ENCODE measurements around the gene C19orf38.

C19orf38 gene, protein sequence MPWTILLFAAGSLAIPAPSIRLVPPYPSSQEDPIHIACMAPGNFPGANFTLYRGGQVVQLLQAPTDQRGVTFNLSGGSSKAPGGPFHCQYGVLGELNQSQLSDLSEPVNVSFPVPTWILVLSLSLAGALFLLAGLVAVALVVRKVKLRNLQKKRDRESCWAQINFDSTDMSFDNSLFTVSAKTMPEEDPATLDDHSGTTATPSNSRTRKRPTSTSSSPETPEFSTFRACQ

DNA sequence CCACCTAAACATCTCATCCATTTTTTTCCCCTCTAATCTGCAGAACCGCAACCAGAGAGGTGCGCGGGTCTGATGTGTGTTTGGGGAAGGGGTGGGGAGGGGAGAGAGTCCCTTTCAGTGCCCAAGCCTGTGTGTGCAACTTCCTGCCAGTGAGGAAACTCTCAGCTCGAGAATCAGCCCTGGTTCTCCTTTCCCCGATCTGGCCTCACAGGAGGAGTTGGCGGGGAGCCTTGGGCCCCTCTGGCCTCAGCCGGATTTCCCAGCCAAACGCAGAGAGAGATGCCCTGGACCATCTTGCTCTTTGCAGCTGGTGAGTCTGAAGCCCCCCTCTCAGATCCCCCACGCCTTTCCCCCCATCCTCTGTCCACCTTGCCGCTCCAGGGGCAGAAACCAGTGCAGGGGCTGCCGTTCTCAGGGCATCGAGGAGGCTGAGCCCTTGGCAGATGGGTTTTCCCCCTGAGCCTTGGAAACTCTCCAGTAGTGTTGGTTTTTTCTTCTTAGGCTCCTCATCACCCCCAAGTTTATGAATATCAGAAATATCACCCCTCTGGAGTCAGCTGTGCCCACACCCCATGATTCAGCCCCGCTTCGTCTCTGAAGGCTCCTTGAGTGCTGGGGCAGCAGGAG, at the start of gene C19orf38:
Gene C19orf38, plus strand, starts transcription at position 186 of the 627 bp plus-strand sequence. Its CDS starts 94 bp downstream, at position 280.
- DNase-seq (ENCODE audit: low spot score), result no peak

DNA sequence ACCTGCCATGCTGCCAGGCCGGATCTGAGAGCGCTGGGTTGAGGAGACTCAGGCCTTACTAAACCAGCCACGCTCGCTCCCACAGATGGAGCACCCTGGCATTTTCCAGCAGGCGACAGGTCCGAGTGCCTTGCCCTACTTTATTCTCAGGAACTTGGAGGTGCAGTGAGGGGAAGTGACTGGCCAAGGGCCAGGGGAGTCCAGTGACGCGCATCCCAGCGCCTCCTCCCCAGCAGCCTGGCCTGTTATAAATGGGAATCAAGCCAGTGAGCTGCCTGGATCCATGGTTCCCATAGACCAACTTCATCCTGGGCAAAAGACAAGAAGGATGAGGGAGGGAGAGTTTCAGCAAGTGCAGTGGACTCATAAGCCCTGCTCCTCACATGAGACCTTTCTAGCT, 47.7 kb upstream of the C19orf38 start:
- DNase-seq (ENCODE audit: low spot score), result no peak

DNA sequence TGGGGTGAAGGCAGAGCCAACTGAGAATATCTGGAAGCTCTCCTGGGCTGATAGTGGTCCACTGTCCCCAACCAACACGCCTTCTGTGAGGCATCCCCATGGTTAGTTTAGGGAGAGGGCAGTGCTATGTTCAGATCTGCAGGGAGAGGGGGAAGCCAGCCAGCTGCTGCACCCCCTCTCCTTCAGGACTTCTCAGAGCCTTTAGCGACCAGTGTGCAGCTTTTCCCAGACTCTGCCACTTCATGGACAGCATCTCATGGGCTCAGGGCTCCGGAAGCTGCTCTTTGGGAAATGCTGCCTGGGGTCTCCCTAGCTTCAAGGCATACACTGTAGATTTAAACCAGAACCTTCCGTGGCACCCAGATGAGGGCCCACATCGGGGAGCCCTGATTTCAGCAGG, 45.7 kb upstream of the C19orf38 start:
- no peak for DNase-seq (ENCODE audit: low spot score)

DNA sequence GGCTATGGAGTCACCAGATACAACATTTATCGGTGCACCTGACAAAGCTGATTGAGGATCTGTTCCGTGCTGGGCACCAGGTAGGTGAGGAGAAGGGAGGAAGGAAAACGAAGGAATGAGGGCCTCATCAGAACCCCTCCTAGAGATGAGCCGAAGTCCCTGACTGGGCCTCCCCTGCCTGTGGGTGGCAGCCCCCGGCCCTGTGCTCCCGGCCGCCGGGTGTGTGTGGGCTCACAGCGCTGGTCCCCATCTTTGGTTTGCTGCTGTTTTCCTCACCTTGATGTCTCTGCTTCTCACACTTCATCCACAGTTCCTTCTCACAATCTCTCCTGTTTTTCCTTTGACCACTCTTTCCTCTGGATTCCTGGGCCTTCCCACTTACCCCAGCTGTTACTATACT, 45.0 kb upstream of the C19orf38 start:
- no peak for DNase-seq (ENCODE audit: low spot score)

DNA sequence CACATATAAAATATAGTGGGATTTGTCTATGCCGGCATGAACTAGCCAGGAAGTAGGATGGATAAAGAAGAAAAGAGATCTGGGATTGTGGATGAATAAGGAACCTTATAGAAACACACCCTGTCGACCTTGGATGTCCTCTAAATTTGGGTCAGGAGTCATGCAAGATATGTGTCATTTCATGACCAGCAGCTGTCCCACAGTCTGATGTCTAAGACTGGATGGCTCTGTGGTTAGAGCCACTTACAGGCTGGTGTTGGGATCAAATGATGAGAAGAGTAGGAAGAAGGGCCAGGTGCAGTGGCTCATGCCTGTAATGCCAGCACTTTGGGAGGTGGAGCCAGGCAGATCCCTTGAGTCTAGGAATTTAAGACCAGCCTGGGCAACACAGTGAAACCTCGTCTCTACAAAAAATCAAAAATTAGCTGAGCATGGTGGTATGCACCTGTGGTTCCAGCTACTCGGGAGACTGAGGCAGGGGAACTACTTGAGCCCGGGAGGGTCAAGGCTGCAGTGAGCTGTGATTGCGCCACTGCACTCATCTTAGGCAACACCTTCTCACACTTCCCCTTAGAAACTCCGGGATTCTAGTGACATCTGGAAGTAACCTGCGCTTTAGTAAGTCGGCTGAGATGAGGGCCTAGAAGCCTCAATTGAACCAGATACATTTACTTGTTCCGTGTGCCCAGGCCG, 43.0 kb upstream of the C19orf38 start:
- DNase-seq (ENCODE audit: low spot score), result no peak

DNA sequence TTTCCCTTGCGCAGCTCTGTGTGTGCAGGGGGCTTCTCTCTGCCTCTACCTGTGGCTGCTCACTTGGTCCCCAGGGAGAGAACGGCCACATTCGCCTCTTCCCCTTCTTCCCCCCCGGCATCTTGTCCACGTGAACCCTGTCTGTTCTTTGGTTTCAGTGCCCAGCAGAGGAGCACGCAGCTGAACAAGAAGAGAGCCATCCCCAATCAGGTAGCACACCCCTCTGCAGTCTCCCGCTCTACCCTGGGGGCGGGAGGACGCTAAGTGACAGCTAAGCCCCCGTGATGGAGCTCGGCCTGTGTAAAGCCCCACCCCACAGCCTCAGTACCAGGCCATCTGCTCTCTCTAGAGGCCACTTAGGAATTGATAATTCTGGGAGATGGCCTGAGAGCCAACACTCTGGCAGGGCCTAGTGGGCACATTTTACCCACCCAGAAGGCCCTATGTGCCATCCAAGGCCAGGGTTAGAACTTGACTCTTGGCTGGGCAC, 42.4 kb upstream of the C19orf38 start:
- DNase-seq (ENCODE audit: low spot score), result no peak

DNA sequence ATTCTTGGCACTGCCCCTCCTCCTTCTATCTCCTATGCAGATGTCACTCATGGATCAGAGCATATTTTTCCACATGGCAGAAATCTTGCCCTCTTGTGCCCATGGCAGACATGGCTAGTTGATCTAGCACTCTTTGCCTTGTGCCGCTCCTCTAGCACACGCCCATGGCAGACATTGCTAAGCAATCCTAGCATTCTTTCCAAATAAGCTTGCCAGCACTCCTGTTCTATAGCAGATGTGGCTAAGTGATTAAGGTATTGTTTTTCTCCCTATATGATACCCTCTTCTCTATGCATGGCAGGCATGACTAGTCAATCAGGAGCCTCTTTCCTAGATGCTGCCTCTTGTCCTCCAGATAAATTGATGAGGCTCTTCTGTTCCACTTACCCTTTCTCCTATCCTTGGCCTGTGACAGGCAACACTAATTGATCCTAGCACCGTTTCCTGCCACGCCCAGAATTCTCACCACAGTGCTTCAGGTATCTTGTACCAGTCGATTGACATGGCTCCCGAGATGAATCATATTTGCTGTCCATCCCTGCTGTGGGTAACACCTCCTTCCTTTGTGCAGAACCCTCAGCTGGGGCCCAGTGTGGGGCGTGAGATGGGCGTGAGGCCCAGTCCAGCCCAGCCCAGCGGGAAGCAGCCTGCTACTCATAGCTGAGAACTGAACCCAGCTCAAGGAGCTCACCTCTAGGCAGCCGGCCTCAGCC, 39.1 kb upstream of the C19orf38 start:
- DNase-seq (ENCODE audit: low spot score), result peak; percentile 89

DNA sequence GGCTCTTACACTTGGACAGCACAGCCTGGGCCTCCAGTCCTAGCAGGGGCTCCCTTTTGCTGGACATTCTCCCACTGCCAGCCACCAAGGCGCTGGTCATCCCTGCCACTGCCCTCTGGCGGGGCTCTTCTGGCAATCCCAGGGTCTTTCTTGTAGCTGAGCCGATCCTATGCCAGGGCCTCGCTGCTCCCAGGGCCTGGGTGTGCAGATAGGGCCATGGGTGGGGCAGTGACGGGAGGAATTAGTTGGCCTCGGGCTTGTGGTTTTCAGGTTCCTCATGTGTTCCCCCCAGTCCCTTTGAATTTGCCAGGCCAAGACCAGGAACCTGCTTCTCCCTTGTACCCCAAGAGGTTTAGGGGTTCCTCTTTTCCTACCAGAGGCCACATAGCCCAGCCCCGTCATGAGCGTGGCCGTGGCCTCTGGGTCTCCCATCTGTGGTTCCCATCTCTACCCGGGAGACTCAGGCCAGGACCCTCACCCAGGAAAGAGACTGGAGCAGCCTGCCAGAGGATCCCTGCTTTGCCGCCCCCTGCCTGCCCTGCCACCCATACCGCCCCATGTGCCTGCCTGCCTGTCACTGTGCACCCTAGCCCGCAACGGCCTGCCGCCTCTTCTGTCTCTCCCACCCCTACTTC, 38.4 kb upstream of the C19orf38 start:
- DNase-seq (ENCODE audit: low spot score), result no peak

DNA sequence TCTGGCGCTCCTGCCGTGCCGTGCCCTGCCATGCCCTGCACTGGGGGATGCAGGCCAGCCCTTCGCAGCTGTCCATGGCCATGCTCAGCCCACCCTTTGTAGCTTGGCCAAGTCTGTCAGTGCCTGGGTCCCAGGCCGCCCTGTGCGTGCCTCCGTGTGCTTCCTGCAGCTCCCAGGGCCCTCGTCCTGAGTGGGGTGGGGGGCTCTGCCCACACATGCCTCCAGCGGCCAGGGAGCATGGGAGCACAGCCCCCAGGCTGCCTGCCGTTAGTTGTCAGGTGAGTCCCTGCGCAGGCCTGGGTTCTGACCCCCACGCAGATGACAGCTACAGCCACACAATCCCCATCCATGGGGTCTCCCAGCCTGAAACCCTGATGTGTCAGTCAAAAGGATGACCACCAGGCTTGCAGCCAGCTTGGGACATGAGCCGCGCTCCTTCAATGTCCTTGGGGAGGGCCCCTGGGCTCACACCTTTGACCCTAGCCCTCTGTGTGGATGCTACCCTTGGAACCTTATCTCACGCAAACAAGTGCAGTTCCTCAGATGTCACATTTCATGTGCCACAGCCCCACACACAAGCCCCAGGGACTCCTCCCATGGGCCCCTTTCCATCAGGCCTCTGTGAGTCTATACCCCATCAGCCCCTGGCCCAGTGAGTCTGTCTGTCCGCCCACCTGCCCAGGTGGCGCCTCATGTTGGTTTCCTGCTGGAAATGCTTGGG, 36.7 kb upstream of the C19orf38 start:
- DNase-seq (ENCODE audit: low spot score), result no peak

DNA sequence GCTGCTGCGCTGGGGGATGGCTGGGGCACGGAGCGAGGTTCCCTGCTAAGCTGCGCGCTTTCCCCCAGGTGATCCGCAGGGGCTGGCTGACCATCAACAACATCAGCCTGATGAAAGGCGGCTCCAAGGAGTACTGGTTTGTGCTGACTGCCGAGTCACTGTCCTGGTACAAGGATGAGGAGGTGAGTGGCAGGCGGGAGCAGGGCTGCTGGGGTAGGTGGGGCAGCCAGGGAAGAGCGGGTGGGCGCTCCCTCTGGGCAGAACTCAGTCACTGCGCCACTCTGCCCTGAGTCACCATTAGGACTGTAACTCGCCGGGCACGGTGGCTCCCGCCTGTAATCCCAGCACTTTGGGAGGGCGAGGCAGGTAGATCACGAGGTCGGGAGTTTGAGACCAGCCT, 36.0 kb upstream of the C19orf38 start:
- DNase-seq (ENCODE audit: low spot score), result no peak

DNA sequence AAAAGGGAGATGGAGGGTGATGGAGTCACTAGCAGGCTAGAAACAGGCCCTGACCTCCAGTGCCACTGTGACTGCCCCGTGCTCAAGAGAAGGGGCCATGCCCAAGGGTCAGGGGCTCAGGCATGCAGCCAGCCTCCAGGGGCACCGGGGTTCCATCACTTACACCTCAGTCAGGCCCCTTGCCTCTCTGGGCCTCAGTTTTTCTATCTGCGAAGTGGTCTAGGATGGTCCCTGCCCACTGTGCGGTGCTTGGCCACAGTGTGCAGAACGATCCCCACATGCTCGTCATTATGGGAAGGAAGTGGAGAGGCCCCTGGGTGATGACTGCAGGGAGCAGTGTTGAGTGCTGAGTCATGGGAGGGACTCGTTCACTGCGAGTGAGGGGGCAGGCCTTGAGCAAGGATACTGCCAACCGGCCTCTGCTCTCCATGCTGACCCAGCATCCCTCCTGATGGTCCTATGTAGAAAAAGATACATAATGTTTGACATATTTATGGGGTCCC, 35.3 kb upstream of the C19orf38 start:
- DNase-seq (ENCODE audit: low spot score), result no peak

DNA sequence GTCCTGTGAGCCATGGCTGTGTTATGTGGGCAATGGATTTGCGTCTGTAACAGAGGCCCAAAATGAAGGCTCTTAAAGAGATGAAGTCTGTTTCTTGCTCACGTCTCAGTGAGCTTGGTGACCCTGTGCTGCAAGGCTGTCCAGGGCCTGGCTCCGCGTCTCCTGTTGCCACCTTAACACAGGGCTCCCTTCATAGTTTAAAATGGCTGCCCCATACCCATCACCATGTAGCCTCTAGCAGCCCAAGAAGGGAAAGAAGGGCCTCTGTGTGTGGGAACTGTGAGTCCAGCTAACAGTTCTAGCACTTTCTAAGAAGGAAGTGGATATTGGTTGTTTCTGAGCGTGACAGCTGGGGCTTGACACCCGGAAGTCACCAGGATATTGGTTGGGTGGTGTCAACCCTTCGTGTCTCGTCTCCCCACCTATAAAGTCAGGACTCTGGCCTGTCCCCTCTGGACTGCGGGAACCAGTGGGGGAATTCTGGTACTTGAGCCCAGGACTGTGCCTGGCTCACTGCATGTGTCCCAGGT, 33.1 kb upstream of the C19orf38 start:
- no peak for DNase-seq (ENCODE audit: low spot score)

DNA sequence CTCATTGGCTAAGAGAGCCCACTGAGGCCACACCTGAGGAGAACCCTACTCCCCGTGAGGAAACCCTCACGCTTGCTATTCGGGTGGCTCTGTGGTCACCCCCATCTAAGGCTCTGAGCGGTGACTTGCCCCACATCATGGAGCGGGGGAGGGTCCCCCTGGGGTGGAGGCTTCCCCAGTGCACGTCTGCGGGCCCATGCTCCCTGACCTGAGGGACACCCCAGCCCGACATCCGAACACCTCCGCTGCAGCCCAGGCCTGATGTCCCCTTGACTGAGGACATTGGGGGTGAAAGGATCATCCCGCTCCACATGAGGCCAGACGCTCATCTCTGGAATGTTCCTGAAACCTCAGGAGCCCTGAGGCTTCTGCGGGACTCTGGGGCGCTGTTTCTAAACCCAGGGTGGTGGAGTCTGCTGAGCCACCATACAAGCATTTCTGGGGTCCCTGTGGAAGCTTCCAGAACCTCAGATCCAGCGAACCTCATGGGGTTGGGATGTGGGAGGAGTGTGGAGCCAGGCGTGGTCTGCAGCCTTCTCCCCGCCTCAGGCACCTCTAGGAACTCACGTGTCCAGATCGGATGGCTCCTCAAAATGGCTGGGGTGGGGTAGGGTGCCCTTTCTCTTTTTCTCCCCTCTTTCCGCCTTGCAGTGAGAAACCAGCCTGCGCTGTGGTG, 32.1 kb upstream of the C19orf38 start:
- DNase-seq (ENCODE audit: low spot score), result no peak

DNA sequence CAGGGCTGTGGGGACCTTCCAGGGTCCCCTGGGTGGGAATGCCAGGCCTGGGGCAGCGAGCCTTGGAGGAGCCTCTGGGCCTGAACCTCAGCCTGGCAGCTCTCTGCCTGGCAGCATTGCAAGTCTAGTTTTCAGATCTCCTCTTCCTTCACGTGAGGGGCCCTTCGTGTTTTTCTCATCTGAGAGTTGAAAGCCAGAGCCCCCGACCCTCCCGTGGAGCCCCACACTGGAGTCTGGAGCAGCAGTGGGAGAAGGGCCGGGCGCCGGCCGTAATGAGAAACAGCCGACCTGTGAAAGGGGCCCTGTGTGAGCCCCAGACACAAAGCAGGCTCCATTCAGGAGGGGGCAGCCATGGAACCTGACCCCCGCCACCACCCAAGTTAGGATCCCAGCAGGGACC, 31.5 kb upstream of the C19orf38 start:
- no peak for DNase-seq (ENCODE audit: low spot score)

DNA sequence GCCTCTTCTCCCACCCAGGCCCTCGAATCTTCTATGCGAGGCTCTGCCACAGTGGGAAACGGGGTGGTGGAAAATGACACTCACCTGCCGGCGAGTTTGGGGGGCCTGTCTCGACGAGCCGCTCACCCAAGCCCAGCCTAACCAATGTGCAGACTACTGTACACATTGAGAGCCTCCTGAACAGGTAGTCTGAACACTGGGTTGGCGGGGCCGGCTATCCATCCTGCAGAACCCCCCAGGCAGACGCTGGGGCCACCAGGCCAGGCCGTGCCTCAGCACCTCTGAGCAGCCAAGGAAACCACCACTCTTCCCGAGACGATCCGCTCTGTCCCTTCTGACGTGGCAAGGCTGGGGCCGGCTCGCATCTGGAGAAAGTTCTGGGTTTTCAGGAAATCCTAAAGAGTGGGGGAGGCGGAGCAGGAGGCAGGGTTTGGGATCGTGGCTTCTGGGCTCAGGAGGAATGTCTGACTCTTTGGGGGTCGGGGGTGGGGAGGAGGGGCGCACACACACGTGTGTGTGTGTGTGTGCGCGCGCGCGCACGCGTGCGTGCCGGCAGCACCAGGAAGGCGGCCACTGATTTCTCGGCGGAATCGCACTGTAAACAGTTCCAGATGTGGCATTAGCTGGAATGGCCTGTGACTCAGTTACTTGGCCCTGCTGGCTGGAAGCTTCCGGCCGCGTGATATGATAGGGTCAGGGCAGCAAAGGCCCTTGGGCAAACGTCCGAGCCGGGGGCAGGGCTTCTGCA, 30.8 kb upstream of the C19orf38 start:
- DNase-seq (ENCODE audit: low spot score), result no peak

DNA sequence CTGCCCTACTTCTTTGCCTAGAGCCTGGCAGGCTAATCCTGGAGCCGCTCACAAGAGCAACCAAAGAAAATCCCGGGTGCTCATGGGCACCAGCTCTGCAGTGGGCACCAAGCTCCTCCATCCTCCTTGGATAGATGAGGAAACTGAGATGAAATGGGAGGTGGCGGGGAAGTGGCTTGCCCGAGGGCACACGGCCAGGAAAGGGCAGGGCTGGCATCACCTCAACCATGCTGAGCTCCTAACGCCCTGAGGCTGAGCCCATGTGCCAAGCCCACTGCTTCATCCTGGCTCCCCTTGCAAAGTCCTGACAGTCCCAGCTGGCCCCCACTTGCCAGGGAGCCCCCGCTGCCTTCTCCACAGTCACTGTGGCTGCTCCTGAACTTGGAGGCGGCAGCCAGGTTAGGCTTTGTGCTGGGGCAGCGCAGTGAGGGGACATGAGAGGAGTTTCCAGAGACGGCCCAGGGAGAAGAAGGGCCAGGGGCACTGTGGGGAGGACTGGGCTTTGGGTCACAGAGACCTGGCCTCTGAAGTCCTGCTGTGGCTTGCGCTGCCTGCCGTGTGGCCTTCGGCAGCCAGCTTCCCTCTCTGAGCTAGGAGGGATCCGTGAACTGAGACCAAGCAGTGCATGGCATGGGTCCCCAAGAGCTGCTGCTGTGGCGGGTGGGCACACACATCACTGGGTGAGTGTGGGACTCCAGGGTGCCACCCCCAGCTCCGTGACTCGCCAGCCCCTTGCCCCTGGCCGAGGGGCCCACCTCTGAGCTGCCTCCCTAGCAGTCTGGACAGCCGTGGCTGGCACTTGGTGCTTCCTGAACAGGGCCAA, 29.7 kb upstream of the C19orf38 start:
- no peak for DNase-seq (ENCODE audit: low spot score)

DNA sequence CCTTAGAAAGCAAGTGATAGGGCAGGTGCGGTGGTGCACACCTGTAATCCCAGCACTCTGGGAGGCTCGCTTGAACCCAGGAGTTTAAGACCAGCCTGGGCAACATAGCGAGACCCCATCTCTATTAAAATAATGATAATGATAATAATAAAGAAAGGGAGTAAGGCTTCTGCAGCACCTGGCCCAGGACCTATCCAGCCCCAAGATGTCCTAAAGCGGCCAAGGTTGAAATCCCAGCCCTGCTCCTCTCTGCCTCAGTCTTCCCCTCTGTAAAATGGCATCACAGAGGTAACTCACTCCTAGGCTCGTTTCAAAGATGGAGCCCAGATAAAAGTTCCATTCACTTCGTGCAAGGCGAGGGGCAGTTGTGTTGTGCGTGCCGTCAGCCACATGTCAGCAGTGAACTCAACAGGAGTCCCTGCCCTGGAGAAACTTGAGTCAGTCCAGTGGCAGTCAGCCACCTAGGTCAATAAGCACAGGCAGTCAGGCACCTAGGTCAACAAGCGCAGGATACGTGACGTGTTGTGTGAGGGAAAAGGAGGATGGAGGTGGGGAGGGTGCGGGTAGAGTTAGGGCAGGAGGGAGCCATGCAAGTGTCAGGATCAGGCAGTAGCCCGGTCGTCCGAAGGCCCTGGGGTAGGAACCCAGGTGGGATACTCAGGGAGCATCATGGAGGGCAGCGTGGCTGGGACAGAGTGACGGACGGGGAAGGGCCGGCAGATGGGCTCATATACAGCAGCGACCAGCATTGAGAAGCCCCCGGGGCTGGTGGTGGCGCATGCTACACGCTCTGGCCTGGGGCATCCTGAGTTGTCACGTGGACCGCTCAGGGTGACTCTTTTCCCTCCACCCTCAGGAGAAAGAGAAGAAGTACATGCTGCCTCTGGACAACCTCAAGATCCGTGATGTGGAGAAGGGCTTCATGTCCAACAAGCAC, 28.8 kb upstream of the C19orf38 start:
- DNase-seq (ENCODE audit: low spot score), result no peak

DNA sequence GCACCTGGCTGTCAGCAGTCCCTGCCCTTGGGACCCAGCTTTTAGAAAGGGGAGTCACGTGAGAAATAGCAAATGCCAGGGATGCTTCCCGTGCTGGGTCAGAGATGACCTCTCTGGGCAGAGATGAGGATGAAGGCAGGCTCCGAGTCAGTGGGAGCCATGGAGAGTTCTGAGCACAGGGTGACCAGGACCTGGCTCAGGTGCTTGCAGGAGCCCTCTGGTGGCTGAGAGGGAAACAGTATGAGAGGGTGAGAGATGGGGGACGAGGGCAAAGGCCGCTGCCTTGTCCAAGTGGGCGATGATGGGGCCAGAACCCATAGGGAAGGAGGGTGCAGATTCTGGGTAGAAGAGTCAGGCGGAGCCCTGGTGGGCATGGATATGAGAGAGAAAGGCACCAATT, 28.0 kb upstream of the C19orf38 start:
- no peak for DNase-seq (ENCODE audit: low spot score)

Measured in SW480 (cell line).